ENCODE results near the gene CCDC69.

Gene CCDC69

DNA sequence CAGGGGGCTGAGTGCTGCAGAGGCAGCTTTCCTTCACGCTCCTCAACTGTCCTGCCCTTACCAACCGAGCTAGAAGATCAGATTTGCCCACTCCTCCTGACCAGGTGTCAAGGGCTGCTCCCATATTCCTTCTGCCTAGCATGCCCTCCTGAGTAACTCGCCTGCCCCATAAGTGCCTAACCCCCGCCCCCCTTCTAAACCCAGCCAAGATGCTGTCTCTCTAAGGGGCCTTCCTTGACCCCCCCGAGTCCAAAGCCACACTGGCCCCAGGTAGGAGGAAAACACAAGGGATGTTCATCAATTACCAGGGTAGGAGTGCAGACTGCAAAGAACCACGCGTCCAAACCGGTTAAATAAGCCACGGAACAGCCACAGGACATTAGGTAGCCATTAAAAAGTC, 4.8 kb downstream of the CCDC69 start:
- no peak overlapping the region for H3K4me3 ChIP-seq (ENCODE audit: low read depth, low read length)
- no peak for DNase-seq (ENCODE audit: low read depth)
- TF ChIP-seq, protein P1, sequence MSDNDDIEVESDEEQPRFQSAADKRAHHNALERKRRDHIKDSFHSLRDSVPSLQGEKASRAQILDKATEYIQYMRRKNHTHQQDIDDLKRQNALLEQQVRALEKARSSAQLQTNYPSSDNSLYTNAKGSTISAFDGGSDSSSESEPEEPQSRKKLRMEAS (IDR thresholded peaks at IDR 0.05; ENCODE audit: low read depth, low read length), result no peak
- no peak for TF ChIP-seq POLR2A (IDR thresholded peaks at IDR 0.05; ENCODE audit: extremely low read depth, insufficient read length)
- TF ChIP-seq, protein P2, sequence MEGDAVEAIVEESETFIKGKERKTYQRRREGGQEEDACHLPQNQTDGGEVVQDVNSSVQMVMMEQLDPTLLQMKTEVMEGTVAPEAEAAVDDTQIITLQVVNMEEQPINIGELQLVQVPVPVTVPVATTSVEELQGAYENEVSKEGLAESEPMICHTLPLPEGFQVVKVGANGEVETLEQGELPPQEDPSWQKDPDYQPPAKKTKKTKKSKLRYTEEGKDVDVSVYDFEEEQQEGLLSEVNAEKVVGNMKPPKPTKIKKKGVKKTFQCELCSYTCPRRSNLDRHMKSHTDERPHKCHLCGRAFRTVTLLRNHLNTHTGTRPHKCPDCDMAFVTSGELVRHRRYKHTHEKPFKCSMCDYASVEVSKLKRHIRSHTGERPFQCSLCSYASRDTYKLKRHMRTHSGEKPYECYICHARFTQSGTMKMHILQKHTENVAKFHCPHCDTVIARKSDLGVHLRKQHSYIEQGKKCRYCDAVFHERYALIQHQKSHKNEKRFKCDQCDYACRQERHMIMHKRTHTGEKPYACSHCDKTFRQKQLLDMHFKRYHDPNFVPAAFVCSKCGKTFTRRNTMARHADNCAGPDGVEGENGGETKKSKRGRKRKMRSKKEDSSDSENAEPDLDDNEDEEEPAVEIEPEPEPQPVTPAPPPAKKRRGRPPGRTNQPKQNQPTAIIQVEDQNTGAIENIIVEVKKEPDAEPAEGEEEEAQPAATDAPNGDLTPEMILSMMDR (IDR thresholded peaks at IDR 0.05; ENCODE audit: low read depth, low read length), result no peak
- TF ChIP-seq MYC (IDR thresholded peaks at IDR 0.05; ENCODE audit: low read depth, low read length), result no peak

DNA sequence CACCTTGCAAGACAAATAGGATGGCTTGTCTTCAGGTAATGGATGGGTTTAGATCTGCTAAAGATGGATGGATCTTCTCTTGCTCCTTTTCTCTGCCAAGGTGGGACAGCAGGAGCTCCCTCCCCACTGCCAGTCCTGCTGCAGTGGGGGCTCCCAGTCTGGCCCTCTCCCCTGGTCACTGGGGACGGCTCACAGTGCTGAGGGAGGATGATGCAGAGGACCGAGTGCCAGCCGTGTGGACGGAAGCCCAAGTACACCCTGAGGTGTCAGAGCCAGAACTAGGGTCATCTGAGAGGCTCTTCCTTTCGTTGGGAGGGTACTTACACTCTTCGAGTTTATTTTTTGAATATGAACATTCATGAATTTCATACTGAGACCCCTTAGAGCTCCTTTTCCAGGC, 5.7 kb downstream of the CCDC69 start:
- H3K4me3 ChIP-seq (ENCODE audit: low read depth, low read length), result no peak overlapping the region
- no peak for DNase-seq (ENCODE audit: low read depth)
- no peak for TF ChIP-seq MYC (IDR thresholded peaks at IDR 0.05; ENCODE audit: low read depth, low read length)
- TF ChIP-seq POLR2A (IDR thresholded peaks at IDR 0.05; ENCODE audit: extremely low read depth, insufficient read length), result no peak
- TF ChIP-seq, protein P2 (IDR thresholded peaks at IDR 0.05; ENCODE audit: low read depth, low read length), result no peak
- TF ChIP-seq, protein P1 (IDR thresholded peaks at IDR 0.05; ENCODE audit: low read depth, low read length), result no peak

GRCh38 chr5:151216781-151217180, 7.1 kb downstream of the CCDC69 start:
- TF ChIP-seq POLR2A (IDR thresholded peaks at IDR 0.05; ENCODE audit: extremely low read depth, insufficient read length) (no peak), MYC (IDR thresholded peaks at IDR 0.05; ENCODE audit: low read depth, low read length) (no peak)
- TF ChIP-seq, protein P1 (IDR thresholded peaks at IDR 0.05; ENCODE audit: low read depth, low read length), result no peak
- TF ChIP-seq, protein P2 (IDR thresholded peaks at IDR 0.05; ENCODE audit: low read depth, low read length), result no peak
- H3K4me3 ChIP-seq (ENCODE audit: low read depth, low read length), result no peak overlapping the region

DNA sequence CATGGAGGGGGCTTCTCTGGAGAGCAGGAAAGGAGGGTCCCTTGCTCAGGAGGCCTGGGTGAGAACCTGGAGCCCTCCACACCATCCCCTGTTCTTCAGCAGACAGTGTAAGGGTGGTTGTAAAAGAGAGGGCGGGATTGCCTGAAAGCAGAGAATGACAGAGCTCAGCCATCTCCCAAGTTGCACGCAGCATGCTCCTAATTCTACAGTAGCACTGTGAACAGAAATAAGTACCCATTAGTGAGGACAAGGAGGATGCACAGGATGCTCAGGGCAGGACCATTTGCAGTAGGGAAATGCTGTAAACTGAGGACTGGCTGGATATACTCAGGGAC, 8.4 kb downstream of the CCDC69 start:
- DNase-seq (ENCODE audit: low read depth), result no peak
- no peak overlapping the region for H3K4me3 ChIP-seq (ENCODE audit: low read depth, low read length)
- TF ChIP-seq, protein P2 (IDR thresholded peaks at IDR 0.05; ENCODE audit: low read depth, low read length), result no peak
- TF ChIP-seq MYC (IDR thresholded peaks at IDR 0.05; ENCODE audit: low read depth, low read length), result no peak

More at GRCh38 chr5:151216781-151217180, 7.1 kb downstream of the CCDC69 start:
- no peak for DNase-seq (ENCODE audit: low read depth)

GRCh38 chr5:151214614-151215545, 9.0 kb downstream of the CCDC69 start:
- peak; percentile 89 for DNase-seq (ENCODE audit: low read depth)
- peak overlapping the region; percentile 12 for H3K4me3 ChIP-seq (ENCODE audit: low read depth, low read length)
- TF ChIP-seq, protein P1 (IDR thresholded peaks at IDR 0.05; ENCODE audit: low read depth, low read length), result peak; percentile 57
- TF ChIP-seq MYC (IDR thresholded peaks at IDR 0.05; ENCODE audit: low read depth, low read length) (peak; percentile 33; the same call in 1 of the 2 replicates), POLR2A (IDR thresholded peaks at IDR 0.05; ENCODE audit: extremely low read depth, insufficient read length) (no peak)
- TF ChIP-seq, protein P2 (IDR thresholded peaks at IDR 0.05; ENCODE audit: low read depth, low read length), result no peak

All from NB4 (cell line).